ENCODE results near the gene SLC35F4.

DNA sequence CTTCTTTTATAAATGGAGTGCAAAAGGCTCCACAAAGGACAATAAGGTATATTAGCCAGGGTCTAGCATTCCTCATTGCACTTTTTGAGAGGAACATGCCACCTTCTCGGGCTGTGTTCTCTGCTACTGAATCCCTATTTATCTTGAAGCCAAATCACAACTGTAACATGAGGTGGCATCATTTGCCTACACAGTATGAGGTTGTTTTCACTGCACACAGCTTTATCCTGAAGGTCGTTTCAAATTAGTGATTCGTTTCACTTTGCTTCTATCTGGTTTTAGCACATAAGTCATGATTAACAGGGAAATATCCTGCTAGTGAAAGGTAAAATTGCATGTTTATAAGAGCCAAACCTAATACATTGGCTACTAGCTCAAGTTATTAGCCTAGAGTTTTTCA, 153.8 kb downstream of the SLC35F4 start:
- TF ChIP-seq, protein P1, sequence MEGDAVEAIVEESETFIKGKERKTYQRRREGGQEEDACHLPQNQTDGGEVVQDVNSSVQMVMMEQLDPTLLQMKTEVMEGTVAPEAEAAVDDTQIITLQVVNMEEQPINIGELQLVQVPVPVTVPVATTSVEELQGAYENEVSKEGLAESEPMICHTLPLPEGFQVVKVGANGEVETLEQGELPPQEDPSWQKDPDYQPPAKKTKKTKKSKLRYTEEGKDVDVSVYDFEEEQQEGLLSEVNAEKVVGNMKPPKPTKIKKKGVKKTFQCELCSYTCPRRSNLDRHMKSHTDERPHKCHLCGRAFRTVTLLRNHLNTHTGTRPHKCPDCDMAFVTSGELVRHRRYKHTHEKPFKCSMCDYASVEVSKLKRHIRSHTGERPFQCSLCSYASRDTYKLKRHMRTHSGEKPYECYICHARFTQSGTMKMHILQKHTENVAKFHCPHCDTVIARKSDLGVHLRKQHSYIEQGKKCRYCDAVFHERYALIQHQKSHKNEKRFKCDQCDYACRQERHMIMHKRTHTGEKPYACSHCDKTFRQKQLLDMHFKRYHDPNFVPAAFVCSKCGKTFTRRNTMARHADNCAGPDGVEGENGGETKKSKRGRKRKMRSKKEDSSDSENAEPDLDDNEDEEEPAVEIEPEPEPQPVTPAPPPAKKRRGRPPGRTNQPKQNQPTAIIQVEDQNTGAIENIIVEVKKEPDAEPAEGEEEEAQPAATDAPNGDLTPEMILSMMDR (IDR thresholded peaks at IDR 0.05 in 8 of 11, conservative IDR thresholded peaks at IDR 0.05 in 3 of 11): no peak
- no peak for TF ChIP-seq POLR2A (IDR thresholded peaks at IDR 0.05)
